ENCODE measurements around the gene PGA5. TPM values are rescaled to one million over a fixed set of nuclear protein-coding genes. Genes with fewer than 3 reads are reported as not detected.

The PGA5 gene
- total and polyA plus RNA-seq, 9 of the 15 experiments (the other 6 are each of a cell fraction or from before 2014, with no cell fraction given), result not detected

- TF ChIP-seq, protein P1, sequence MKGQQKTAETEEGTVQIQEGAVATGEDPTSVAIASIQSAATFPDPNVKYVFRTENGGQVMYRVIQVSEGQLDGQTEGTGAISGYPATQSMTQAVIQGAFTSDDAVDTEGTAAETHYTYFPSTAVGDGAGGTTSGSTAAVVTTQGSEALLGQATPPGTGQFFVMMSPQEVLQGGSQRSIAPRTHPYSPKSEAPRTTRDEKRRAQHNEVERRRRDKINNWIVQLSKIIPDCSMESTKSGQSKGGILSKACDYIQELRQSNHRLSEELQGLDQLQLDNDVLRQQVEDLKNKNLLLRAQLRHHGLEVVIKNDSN (CRISPR knock-in tag; IDR thresholded peaks at IDR 0.05), result no peak; the same call in 1 of the 2 replicates
- peak in 1 of 2 experiments; percentile 39; a peak in 1 of 4 replicates for TF ChIP-seq ETV6 (IDR thresholded peaks at IDR 0.05; ENCODE audit: borderline replicate concordance in 1 of 2, low read depth in 2 of 2, low read length in 1 of 2)
- no peak for TF ChIP-seq ETV6 (CRISPR knock-in tag; IDR thresholded peaks at IDR 0.05; ENCODE audit: borderline replicate concordance)
- no peak for TF ChIP-seq HMG20A (CRISPR knock-in tag; conservative IDR thresholded peaks at IDR 0.05)
- no peak for TF ChIP-seq BRD4 (IDR thresholded peaks at IDR 0.05)
- TF ChIP-seq CREB1 (IDR thresholded peaks at IDR 0.05), result peak; percentile 69
- peak; percentile 66 for TF ChIP-seq CREB1 (CRISPR knock-in tag; IDR thresholded peaks at IDR 0.05)
- peak; percentile 60 for TF ChIP-seq RBBP5 (IDR thresholded peaks at IDR 0.05; ENCODE audit: borderline replicate concordance, insufficient read depth, low read length, poor library complexity, severe bottlenecking)
- TF ChIP-seq BMI1 (IDR thresholded peaks at IDR 0.05; ENCODE audit: low read length), result no peak
These were observed 46.5 kb downstream of the PGA5 start (continued) for GRCh38 chr11:61287338-61287977.

Measured in K562 (cell line).